DMS53 (cell line): ENCODE data around the gene ADH5.
"Not testable (repeated sequence)": the region's sequence is repeated elsewhere in the genome, so short reads cannot be mapped to it uniquely, and the experiment has no call there.

Experiments
- DNase-seq: peaks from one replicate; lab custom pipeline; 2025; lab: John Stamatoyannopoulos, UW

The ADH5 gene

GRCh38 chr4:99029018-99029735 lies 59.4 kb downstream of the ADH5 start:
- DNase-seq = no peak

GRCh38 chr4:99028187-99028586 lies 60.4 kb downstream of the ADH5 start:
- DNase-seq = no peak

- DNase-seq = peak; percentile 4
Measured at GRCh38 chr4:99027304-99027703, 61.3 kb downstream of the ADH5 start.

- no peak for DNase-seq
Measured at GRCh38 chr4:99025506-99025905, 63.1 kb downstream of the ADH5 start.

GRCh38 chr4:99024481-99025275 lies 63.9 kb downstream of the ADH5 start:
- no peak for DNase-seq

GRCh38 chr4:99023800-99024251 lies 64.8 kb downstream of the ADH5 start:
- DNase-seq = not testable (repeated sequence)

GRCh38 chr4:99022566-99022965 lies 66.0 kb downstream of the ADH5 start:
- no peak for DNase-seq

GRCh38 chr4:99021386-99021785 lies 67.2 kb downstream of the ADH5 start:
- DNase-seq = no peak
